ENCODE measurements around the gene NKX3-2. TPM values are rescaled to one million over a fixed set of nuclear protein-coding genes. Genes with fewer than 3 reads are reported as not detected.

NKX3-2 gene
- total RNA-seq, 1 donor from 2014 or later, result not detected

DNA sequence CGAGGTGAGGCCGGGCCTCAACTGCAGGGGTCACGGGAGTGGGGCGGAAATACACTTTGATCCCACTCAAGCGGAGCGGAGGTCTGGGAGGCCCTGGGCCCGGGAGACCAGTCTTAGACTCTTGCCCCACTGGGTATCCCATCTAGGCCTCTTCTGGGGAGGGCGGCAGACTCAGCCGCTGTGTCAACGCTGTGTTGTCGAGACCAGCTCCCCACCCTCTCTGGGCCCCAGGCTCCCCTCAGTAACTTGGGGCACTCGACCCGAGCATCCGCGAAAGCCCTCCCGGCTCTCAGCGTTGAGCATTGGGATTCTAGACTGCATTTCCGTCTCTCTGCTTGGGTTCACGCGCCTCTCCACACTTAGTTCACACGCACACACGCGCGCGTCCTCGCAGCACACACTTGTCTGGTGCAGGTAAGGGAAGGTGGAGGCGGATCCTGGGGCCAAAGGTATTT is 1.7 kb downstream of the NKX3-2 start:
- ChIA-PET POLR2A (no interaction called here), CTCF (interaction anchor here (1.1 to 1.7 kb wide), 2 partner anchors 10 to 813 kb away, joined by 4 to 5 read pairs; no protein-coding TSS in a partner anchor)
- H3K9me3 Mint-ChIP-seq, result peaks cover 6% of the 10 kb centered on the region
- TF ChIP-seq, protein P1, sequence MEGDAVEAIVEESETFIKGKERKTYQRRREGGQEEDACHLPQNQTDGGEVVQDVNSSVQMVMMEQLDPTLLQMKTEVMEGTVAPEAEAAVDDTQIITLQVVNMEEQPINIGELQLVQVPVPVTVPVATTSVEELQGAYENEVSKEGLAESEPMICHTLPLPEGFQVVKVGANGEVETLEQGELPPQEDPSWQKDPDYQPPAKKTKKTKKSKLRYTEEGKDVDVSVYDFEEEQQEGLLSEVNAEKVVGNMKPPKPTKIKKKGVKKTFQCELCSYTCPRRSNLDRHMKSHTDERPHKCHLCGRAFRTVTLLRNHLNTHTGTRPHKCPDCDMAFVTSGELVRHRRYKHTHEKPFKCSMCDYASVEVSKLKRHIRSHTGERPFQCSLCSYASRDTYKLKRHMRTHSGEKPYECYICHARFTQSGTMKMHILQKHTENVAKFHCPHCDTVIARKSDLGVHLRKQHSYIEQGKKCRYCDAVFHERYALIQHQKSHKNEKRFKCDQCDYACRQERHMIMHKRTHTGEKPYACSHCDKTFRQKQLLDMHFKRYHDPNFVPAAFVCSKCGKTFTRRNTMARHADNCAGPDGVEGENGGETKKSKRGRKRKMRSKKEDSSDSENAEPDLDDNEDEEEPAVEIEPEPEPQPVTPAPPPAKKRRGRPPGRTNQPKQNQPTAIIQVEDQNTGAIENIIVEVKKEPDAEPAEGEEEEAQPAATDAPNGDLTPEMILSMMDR (IDR thresholded peaks at IDR 0.05), result no peak
- peak; percentile 18 for DNase-seq
- peaks cover 42% of the 10 kb centered on the region for H3K4me1 Mint-ChIP-seq
- no peak overlapping the region for H3K27ac Mint-ChIP-seq
- peak overlapping the region; percentile 33 for H3K4me3 Mint-ChIP-seq
- H3K27me3 Mint-ChIP-seq, result peaks cover 63% of the 10 kb centered on the region
- ATAC-seq (ENCODE audit: low read depth), result no peak
- H3K36me3 Mint-ChIP-seq (ENCODE audit: low read depth), result peaks cover 2% of the 10 kb centered on the region
- intact Hi-C loops (cut with micrococcal nuclease), result loop anchor here (1.0 kb wide), 1 partner anchor 11 kb away; no protein-coding TSS in a partner anchor

DNA sequence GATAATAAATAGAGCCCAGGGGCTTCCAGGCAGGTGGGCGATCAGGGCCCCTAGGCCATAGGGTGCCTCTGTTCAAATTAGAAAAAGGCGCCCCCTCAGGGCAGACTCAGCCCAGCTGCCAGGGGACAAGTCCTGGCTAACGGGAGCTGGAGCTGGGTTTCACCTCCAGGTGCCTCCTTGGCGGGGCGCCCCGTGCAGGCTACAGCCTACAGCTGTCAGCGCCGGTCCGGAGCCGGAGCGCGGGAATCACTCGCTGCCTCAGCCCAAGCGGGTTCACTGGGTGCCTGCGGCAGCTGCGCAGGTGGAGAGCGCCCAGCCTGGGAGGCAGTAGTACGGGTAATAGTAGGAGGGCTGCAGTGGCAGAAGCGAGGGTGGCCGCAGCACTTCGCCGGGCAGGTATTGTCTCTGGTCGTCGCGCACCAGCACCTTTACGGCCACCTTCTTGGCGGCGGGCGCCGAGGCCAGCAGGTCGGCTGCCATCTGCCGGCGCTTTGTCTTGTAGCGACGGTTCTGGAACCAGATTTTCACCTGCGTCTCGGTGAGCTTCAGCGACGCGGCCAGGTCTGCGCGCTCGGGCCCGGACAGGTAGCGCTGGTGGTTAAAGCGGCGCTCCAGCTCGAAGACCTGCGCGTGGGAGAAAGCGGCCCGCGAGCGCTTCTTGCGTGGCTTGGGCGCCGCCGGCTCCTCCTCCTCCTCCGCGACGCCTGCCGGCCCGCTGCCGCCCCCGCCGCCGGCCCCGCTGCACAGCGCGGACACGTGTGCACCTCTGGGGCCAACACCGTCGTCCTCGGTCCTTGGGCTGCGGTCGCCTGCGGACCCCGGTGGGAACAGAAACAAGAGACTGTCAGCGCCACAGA is 2.4 kb downstream of the NKX3-2 start:
- Mint-ChIP-seq H3K4me1 (peaks cover 38% of the 10 kb centered on the region), H3K27me3 (peaks cover 64% of the 10 kb centered on the region), H3K36me3 (ENCODE audit: low read depth) (peaks cover 2% of the 10 kb centered on the region), H3K27ac (no peak overlapping the region), H3K4me3 (peak overlapping the region; percentile 15), H3K9me3 (peaks cover 6% of the 10 kb centered on the region)
- intact Hi-C loops (cut with micrococcal nuclease), result loop anchor here (1.0 kb wide), 1 partner anchor 20 kb away; no protein-coding TSS in a partner anchor
- ChIA-PET POLR2A (no interaction called here), CTCF (interaction anchor here (1.1 to 1.7 kb wide), 2 partner anchors 10 to 813 kb away, joined by 4 to 5 read pairs; no protein-coding TSS in a partner anchor)
- TF ChIP-seq, protein P1 (IDR thresholded peaks at IDR 0.05), result no peak
- ATAC-seq (ENCODE audit: low read depth) (no peak), DNase-seq (peak; percentile 32)

DNA sequence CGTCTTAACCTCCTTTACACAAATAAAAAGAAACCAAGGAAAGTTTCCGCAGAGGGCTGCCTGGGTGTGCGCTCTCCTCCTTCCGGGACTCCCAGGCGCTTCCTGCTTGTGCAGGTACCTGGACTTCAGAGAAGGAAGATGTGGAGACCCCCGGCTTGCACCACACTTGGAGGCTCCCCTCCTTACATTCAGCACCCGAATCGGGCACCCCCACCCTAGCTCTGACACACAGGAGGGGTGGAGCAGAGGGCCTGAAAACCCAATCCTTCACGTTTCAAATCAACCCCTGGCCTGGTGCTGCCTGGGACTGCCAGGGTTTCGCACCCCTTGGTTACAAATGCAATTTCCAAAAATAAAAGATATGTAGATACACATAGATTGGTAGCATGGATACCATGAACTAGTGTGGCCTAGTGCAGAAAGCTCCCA is 3.1 kb downstream of the NKX3-2 start:
- DNase-seq (no peak), ATAC-seq (ENCODE audit: low read depth) (no peak)
- POLR2A ChIA-PET, result no interaction called here
- CTCF ChIA-PET, result interaction anchor here (1.7 kb wide), 1 partner anchor 812 kb away, joined by 5 read pairs; no protein-coding TSS in a partner anchor
- Mint-ChIP-seq H3K4me3 (no peak overlapping the region), H3K4me1 (peaks cover 32% of the 10 kb centered on the region), H3K9me3 (peaks cover 5% of the 10 kb centered on the region), H3K27ac (no peak overlapping the region), H3K36me3 (ENCODE audit: low read depth) (peaks cover 2% of the 10 kb centered on the region), H3K27me3 (peaks cover 64% of the 10 kb centered on the region)
- TF ChIP-seq, protein P1 (IDR thresholded peaks at IDR 0.05), result no peak
- intact Hi-C loops (cut with micrococcal nuclease), result loop anchor here (1.0 kb wide), 1 partner anchor 19 kb away; no protein-coding TSS in a partner anchor

DNA sequence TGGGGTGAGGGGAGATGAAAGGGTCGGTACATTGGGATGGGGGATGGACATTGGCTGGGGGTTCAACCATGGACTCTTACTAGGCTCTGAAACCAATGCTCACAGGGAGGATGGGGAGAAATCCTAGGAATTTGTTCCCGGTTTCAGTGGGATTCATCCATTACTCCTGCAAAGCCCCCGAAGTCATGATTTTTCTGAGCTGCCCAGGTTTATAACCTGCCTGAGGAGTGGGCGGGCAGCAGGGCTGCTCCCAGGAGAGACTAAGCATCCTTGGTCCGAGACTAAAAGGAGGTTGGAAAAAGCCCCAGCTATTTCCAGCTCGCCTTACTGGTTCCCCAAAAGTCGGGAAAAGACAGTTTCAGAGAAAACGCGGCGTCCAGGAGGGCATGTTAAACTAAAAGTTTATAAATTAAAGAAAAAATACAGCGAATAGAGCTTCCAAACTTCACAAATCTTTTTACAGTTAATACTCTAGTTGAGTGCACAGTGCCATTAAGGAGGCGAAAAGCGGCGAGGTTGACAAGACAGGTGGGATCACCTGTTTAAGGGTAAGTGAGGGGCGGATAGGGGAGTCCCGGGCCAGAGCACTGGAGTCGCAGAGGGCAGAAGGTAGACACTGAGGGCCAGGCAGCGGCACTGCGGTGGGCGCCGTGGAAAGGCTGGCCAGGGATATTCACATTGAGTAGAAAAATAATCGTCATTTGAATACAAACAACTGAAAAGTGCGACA is 3.7 kb downstream of the NKX3-2 start:
- POLR2A ChIA-PET, result no interaction called here

More for the DNA sequence above, 3.7 kb downstream of the NKX3-2 start:
- DNase-seq, result no peak
- Mint-ChIP-seq H3K4me1 (peaks cover 29% of the 10 kb centered on the region), H3K4me3 (no peak overlapping the region), H3K27me3 (peaks cover 66% of the 10 kb centered on the region), H3K36me3 (ENCODE audit: low read depth) (peaks cover 2% of the 10 kb centered on the region), H3K9me3 (peaks cover 2% of the 10 kb centered on the region), H3K27ac (no peak overlapping the region)
- no peak for ATAC-seq (ENCODE audit: low read depth)
- CTCF ChIA-PET, result interaction anchor here (1.7 kb wide), 1 partner anchor 811 kb away, joined by 5 read pairs; no protein-coding TSS in a partner anchor
- intact Hi-C loops (cut with micrococcal nuclease), result loop anchor here (1.0 kb wide), 1 partner anchor 18 kb away; no protein-coding TSS in a partner anchor
- TF ChIP-seq, protein P1 (IDR thresholded peaks at IDR 0.05), result no peak
